ENCODE measurements around the gene ZNF14.
"Not testable (repeated sequence)": the region's sequence is repeated elsewhere in the genome, so short reads cannot be mapped to it uniquely, and the experiment has no call there.

The ZNF14 gene

DNA sequence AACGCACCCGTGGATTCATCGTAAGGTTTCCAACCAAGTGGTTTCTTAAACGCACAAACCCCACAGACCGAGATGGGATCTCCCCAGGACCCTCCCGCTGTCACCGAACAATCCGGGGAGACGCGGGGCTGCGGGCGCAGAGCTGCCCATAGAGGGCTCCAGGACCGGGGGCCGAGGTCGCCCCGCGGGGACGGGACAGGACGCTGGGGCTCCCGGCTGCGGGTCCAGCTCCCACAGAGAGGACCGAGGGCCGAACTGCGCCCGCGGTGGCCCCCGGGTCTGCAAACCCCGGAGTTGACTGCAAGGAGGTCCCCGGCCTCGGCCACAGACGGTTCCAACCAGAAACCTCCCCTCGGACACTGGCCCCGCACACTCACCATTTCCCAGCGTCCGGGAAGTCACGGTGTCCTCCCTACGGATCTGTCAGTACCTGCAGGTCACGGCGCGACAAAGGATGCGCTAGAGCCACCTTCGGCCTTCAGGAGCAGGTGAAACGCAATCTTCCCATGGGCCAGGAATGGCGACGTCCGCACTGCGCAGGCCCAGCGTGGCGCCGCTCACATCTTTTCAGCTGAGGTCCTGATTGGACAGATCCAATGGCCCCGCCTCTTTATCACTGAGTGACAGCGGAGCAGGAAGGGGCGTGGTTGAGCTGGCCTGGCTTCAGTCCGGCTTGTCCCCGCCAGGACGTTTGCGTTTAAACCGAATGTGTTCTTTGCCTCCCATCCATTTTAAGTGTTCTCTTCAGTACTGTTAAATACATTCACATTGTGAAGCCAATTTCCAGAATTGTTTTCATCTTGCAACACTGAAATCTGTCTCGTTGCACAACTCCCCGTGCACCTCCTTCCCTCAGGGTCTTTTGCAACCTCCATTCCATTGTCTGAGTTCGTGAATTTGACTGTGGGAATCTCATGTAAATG is at the start of gene ZNF14:
ZNF14 (minus strand) TSS at position 534 of the 923 bp plus-strand sequence; CDS start at position 380, 154 bp downstream.
- DNase-seq (ENCODE audit: low spot score): peak; percentile 96

- not testable (repeated sequence) for DNase-seq (ENCODE audit: low spot score)
Measured at GRCh38 chr19:19781791-19782190, 48.9 kb upstream of the ZNF14 start.

DNA sequence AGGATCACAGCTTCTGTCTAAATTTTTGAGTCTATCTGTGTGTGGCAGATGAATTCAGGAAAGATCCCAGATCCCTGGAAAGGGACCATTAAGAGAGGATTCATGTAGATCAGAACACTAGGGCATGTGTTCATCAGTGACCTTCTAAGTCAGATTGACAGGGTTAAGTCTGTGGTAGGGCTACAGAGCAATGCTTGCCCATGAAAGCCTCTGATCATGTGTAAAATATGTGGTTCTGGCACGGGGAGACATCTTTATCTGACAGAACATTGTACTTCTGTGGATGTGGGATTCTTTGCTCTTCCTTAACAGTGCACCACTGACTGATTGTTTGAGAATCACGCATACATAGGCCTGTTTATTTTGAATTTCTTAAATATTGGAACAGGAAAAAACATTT is 45.8 kb upstream of the ZNF14 start:
- DNase-seq (ENCODE audit: low spot score): no peak

- DNase-seq (ENCODE audit: low spot score): no peak
Measured at GRCh38 chr19:19777692-19778091, 44.8 kb upstream of the ZNF14 start.

GRCh38 chr19:19776206-19777008 is 43.5 kb upstream of the ZNF14 start:
- peak; percentile 96 for DNase-seq (ENCODE audit: low spot score)

DNA sequence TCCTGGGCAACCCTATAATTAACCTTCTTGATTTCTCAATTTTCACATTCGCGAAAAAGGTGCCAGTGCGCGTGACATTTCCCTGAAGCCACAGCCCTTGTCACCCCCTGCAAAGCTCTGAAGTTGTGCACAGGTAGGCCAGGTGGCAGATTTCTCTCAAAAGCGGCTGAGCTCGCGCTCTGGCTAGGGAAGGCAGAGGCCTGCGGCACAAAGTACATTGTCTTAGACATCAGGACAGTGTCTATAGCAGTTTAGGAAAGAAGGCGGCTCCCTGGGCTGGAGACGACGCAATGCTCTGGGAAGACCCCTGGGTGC is 42.9 kb upstream of the ZNF14 start:
- no peak for DNase-seq (ENCODE audit: low spot score)

GRCh38 chr19:19774354-19775033 is 41.6 kb upstream of the ZNF14 start:
- no peak for DNase-seq (ENCODE audit: low spot score)

DNA sequence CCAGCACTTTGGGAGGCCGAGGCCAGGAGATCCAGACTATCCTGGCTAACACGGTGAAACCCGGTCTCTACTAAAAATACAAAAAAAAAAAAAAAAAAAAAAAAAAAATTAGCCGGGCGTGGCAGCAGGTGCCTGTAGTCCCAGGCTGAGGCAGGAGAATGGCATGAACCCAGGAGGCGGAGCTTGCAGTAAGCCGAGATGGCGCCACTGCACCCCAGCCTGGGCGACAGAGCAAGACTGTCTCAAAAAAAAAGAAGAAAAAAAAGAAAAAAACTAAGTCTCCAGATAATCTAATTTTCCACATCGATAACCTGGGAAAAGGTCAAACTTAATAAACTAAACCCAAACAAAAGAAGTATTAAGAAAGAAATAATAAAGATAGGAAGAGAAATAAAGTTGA is 39.1 kb upstream of the ZNF14 start:
- DNase-seq (ENCODE audit: low spot score): not testable (repeated sequence)

DNA sequence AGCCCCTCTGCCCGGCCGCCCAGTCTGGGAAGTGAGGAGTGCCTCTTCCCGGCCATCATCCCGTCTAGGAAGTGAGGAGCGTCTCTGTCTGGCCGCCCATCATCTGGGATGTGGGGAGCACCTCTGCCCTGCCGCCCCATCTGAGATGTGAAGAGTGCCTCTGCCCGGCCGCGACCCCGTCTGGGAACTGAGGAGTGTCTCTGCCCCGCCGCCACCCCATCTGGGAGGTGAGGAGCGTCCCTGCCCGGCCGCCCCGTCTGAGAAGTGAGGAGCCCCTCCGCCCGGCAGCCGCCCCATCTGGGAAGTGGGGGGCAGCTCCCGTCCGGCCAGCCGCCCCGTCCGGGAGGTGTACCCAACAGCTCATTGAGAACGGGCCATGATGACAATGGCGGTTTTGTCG is 37.1 kb upstream of the ZNF14 start:
- DNase-seq (ENCODE audit: low spot score): not testable (repeated sequence)

DNA sequence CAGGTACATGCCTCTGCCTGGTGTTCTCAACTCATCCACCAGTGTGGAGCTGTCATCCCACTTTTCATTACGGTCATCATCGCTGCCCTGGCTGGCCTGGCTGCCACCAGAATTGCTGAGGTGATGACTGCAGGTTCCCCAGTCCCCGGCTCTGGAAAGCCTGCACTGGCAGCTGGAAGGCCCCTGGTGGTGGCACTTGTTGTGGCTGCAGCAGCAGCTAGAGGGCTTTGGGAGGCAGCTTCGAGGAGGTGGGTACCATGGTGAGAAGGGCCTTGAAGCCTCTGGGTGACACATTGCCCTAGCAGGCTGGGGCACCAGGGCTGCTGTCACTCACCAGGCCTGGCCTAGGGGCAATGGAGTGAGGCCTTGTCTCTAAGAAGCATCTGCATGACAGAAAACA is 25.3 kb upstream of the ZNF14 start:
- DNase-seq (ENCODE audit: low spot score): no peak

- no peak for DNase-seq (ENCODE audit: low spot score)
Measured at GRCh38 chr19:19752760-19753403, 20.0 kb upstream of the ZNF14 start.

DNA sequence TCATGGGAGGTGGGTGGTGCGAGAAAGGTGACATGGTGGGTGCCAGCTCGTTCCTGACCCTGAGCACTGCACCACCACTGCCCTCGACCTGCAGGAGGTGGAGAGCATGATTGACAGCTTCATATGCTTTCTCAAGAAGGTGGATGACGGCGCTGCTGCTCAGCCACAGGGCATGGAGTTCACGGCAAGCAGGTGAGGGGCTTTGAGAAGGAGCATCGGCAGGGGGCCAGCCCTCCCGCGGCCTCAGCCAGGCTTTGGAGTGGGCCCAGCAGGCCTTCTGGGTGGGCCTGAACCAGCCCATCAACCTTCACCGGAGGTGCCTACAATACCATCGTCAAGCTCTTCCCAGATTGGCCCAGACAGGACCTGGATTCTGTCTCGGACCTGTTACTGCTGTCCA is 18.9 kb upstream of the ZNF14 start:
- DNase-seq (ENCODE audit: low spot score): no peak

GRCh38 chr19:19750842-19751790 is 18.2 kb upstream of the ZNF14 start:
- no peak for DNase-seq (ENCODE audit: low spot score)

DNA sequence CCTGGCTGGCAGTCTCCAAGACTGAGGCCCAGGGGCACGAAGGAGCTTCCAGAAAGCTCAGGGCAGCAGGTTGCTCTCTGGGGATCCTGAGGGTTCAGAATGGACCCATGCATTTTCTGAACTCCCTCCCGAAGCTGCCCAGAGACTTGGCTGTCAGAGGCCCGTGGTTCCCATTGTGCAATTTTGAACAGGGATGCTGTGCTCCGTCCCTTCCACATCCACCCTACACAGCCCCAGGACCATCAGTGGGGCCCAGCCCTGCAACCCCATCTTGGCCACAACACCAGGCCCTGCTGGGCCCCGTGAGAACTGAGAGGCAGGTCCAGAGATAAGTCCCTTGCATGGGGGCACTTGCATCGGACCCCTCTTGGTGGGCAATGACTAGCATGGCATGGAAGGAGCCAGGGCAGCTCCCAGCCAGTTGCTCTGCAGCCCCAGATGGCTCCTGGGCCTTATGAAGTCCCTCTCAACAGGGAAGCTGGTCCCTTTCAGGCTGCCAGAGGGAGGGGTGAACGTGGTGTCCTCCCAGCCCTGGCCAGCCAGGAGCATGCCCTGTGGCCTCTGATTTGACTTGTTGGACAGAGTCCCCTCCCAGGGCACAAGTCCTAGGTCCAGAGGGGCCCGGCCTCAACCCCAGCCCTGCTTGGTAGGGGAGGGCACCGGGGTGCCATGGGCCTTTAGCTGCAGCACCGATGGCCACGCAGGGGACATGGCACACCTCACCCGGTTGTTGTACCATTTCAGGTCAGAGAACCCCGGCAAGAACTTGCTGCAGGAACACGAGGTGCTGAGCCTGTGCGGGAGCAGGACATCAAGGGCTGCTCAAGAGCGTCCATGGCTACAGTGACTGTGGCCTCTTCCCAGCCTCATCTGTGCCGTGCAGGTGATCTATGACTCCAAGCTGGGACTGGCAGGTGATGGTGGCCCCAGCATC is 17.3 kb upstream of the ZNF14 start:
- DNase-seq (ENCODE audit: low spot score): no peak

GRCh38 chr19:19749117-19749907 is 16.4 kb upstream of the ZNF14 start:
- no peak for DNase-seq (ENCODE audit: low spot score)

GRCh38 chr19:19748249-19748938 is 15.5 kb upstream of the ZNF14 start:
- no peak for DNase-seq (ENCODE audit: low spot score)

GRCh38 chr19:19747357-19748220 is 14.7 kb upstream of the ZNF14 start:
- no peak for DNase-seq (ENCODE audit: low spot score)
